Measurements from ENCODE around the gene ACTR1A. TPM values are rescaled to one million over a fixed set of nuclear protein-coding genes. Genes with fewer than 3 reads are reported as not detected.
A peak's percentile ranks its signal among the peaks of the same experiment; 100 is the strongest.

ACTR1A gene
- total RNA-seq, 4 donors from 2014 or later = 68.0 to 85.6 (median 82.3) TPM

GRCh38 chr10:102453502-102453901, 49.0 kb downstream of the ACTR1A start:
- no peak for DNase-seq
- TF ChIP-seq CTCF (IDR thresholded peaks at IDR 0.05) (no peak), POLR2A (IDR thresholded peaks at IDR 0.05) (no peak)
- WGBS, 2 donors = 78 to 80% methylated on average over 5 of the region's 5 CpGs
- Histone ChIP-seq H3K36me3 (peaks cover 0 to 12% (median 0%) of the 10 kb centered on the region in 3 donors), H3K4me3 (no peak overlapping the region), H3K9me3 (no peaks in the 10 kb centered on the region), H3K4me1 (peaks cover 16 to 54% (median 16%) of the 10 kb centered on the region in 3 donors), H3K27me3 (no peaks in the 10 kb centered on the region), H3K27ac (peak overlapping the region in 3 of 4 donors; percentile 50 to 72 (median 50))
- intact Hi-C loops (cut with DNase I) = no loop called here

- intact Hi-C loops (cut with DNase I) = no loop called here
- peaks cover 16 to 54% (median 16%) of the 10 kb centered on the region in 3 donors for H3K4me1 ChIP-seq
- 42 to 60% methylated on average over 1 to 3 of the region's 3 CpGs for WGBS, 2 donors
Measured at GRCh38 chr10:102452672-102453340, 49.7 kb downstream of the ACTR1A start.

GRCh38 chr10:102451105-102451969, 51.2 kb downstream of the ACTR1A start, which contains the start of gene C10orf95:
TSS of gene C10orf95 (minus strand) at chr10:102451543. CDS start at chr10:102451093, 450 bp downstream.
- peaks cover 16 to 54% (median 16%) of the 10 kb centered on the region in 3 donors for H3K4me1 ChIP-seq
- no peak for DNase-seq
- H3K36me3 ChIP-seq = peaks cover 0 to 12% (median 0%) of the 10 kb centered on the region in 3 donors
- WGBS, 2 donors = 18 to 45% methylated on average over 12 to 19 of the region's 28 CpGs
- peak within 1 kb of the TSS; percentile 51 to 95 (median 86) for H3K4me3 ChIP-seq
- H3K9me3 ChIP-seq = no peaks in the 10 kb centered on the region
- no peaks in the 10 kb centered on the region for H3K27me3 ChIP-seq
- intact Hi-C loops (cut with DNase I) = no loop called here
- TF ChIP-seq POLR2A (IDR thresholded peaks at IDR 0.05) (no peak), CTCF (IDR thresholded peaks at IDR 0.05) (no peak)
- peak within 1 kb of the TSS; percentile 81 to 93 (median 90) for H3K27ac ChIP-seq

More at GRCh38 chr10:102452672-102453340, 49.7 kb downstream of the ACTR1A start:
- no peak overlapping the region for H3K4me3 ChIP-seq
- no peaks in the 10 kb centered on the region for H3K9me3 ChIP-seq
- H3K27me3 ChIP-seq = no peaks in the 10 kb centered on the region
- H3K27ac ChIP-seq = peak overlapping the region in 3 of 4 donors; percentile 50 to 72 (median 50)
- no peak for DNase-seq
- TF ChIP-seq CTCF (IDR thresholded peaks at IDR 0.05) = no peak
- TF ChIP-seq POLR2A (IDR thresholded peaks at IDR 0.05) = no peak
- peaks cover 0 to 12% (median 0%) of the 10 kb centered on the region in 3 donors for H3K36me3 ChIP-seq

- H3K4me1 ChIP-seq = peaks cover 16 to 51% (median 16%) of the 10 kb centered on the region in 3 donors
- intact Hi-C loops (cut with DNase I) = no loop called here
- DNase-seq = peak; percentile 51
- H3K9me3 ChIP-seq = no peaks in the 10 kb centered on the region
- peak in 2 of 4 donors; percentile 64 to 76 for TF ChIP-seq POLR2A (IDR thresholded peaks at IDR 0.05)
- TF ChIP-seq CTCF (IDR thresholded peaks at IDR 0.05) = peak in 1 of 6 experiments; percentile 47
- H3K27me3 ChIP-seq = no peaks in the 10 kb centered on the region
- peak overlapping the region; percentile 51 to 95 (median 86) for H3K4me3 ChIP-seq
- peak overlapping the region; percentile 81 to 93 (median 90) for H3K27ac ChIP-seq
- WGBS, 2 donors = 0% methylated on average over 5 to 6 of the region's 104 CpGs
- H3K36me3 ChIP-seq = peaks cover 0 to 7% (median 0%) of the 10 kb centered on the region in 3 donors
Measured at GRCh38 chr10:102450374-102451104, 52.0 kb downstream of the ACTR1A start.

Data from esophagus squamous epithelium (tissue), 5 donors.